GM19240 (cell line): ENCODE results near the gene UBE2B.

Experiments used
- DNase-seq: peaks from one replicate; pipeline ENCODE4 v3.0.0; 2011; ENCODE audit warnings: low spot score; ENCODE audit not compliant: insufficient read length

Gene UBE2B

GRCh38 chr5:134437340-134437846, 66.0 kb downstream of the UBE2B start:
- DNase-seq, result no peak

GRCh38 chr5:134437847-134438581, 66.6 kb downstream of the UBE2B start:
- DNase-seq, result no peak

- DNase-seq, result no peak
Measured at GRCh38 chr5:134438721-134439123, 67.4 kb downstream of the UBE2B start.

GRCh38 chr5:134439210-134439654, 67.9 kb downstream of the UBE2B start:
- no peak for DNase-seq

GRCh38 chr5:134440201-134440755, 68.9 kb downstream of the UBE2B start:
- DNase-seq, result no peak
